AG04449 (cell line): ENCODE measurements around the gene AMER3.

ENCODE experiments used
- CTCF ChIA-PET: fragments of 350-600 bp; formaldehyde crosslinking; extraction: SDS; loops from one replicate; lab custom pipeline; 2021; ENCODE audit warnings: antibody characterized with exemption; lab: Yijun Ruan, JAX
- POLR2A ChIA-PET: fragments of 400-600, 350-600 bp; formaldehyde crosslinking; extraction: SDS; loops from one replicate; lab custom pipeline; 2020; ENCODE audit warnings: antibody characterized with exemption, inconsistent platforms; lab: Yijun Ruan, JAX
- DNase-seq: peaks from one replicate; pipeline ENCODE4 v3.0.0-alpha.2; 2010; ENCODE audit warnings: low read depth, low spot score
- H3K4me3 ChIP-seq: 2 replicates; pipeline ENCODE4 v1.5.1; 2011; ENCODE audit warnings: low read depth, mild to moderate bottlenecking, control low read depth, low read length
- TF ChIP-seq, protein P1 (sequence below): IDR thresholded peaks from one replicate; pipeline ENCODE4 v1.5.1; 2011; ENCODE audit warnings: mild to moderate bottlenecking, moderate library complexity, low read length, control low read depth, inconsistent platforms; ENCODE audit not compliant: insufficient read depth; ENCODE audit errors: missing control alignments

Gene AMER3

DNA sequence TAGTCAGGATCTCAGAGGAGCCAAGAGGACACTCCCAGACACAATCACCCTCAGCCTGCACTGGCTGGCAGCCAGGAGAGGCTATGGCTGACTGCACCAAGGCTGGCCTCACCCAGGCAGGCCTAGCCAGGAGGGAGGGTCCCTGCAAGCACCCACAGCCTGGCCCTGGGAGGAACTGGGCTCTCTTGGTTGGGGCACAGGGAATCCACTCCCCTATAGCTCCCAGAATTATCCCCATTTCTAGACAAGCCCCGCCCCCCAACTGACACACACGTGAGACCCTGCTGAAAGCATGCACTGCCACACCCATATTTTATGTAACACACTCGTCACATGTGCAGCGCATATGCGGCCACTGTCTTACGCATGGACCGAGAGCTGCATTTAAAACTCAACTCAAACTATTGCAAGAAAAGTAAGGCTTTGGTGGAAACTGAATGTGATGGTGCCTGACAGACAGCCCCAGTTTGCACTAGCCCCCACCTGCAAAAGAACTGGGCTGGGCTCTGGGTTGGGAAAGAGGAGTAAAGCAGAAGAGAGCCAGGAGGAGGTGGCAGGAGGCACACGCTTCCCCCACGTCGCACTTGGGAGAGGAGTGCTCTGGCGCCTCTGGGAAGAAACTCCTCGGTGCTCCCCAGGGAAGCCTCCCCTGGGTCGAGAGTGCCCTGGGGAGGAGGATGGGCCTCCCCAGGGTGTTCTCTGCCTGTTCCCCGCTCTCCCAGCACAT is 52.5 kb downstream of the AMER3 start:
- CTCF ChIA-PET: no interaction called here
- TF ChIP-seq, protein P1, sequence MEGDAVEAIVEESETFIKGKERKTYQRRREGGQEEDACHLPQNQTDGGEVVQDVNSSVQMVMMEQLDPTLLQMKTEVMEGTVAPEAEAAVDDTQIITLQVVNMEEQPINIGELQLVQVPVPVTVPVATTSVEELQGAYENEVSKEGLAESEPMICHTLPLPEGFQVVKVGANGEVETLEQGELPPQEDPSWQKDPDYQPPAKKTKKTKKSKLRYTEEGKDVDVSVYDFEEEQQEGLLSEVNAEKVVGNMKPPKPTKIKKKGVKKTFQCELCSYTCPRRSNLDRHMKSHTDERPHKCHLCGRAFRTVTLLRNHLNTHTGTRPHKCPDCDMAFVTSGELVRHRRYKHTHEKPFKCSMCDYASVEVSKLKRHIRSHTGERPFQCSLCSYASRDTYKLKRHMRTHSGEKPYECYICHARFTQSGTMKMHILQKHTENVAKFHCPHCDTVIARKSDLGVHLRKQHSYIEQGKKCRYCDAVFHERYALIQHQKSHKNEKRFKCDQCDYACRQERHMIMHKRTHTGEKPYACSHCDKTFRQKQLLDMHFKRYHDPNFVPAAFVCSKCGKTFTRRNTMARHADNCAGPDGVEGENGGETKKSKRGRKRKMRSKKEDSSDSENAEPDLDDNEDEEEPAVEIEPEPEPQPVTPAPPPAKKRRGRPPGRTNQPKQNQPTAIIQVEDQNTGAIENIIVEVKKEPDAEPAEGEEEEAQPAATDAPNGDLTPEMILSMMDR: no peak
- no peak for DNase-seq
- H3K4me3 ChIP-seq: no peak overlapping the region
- POLR2A ChIA-PET: no interaction called here

DNA sequence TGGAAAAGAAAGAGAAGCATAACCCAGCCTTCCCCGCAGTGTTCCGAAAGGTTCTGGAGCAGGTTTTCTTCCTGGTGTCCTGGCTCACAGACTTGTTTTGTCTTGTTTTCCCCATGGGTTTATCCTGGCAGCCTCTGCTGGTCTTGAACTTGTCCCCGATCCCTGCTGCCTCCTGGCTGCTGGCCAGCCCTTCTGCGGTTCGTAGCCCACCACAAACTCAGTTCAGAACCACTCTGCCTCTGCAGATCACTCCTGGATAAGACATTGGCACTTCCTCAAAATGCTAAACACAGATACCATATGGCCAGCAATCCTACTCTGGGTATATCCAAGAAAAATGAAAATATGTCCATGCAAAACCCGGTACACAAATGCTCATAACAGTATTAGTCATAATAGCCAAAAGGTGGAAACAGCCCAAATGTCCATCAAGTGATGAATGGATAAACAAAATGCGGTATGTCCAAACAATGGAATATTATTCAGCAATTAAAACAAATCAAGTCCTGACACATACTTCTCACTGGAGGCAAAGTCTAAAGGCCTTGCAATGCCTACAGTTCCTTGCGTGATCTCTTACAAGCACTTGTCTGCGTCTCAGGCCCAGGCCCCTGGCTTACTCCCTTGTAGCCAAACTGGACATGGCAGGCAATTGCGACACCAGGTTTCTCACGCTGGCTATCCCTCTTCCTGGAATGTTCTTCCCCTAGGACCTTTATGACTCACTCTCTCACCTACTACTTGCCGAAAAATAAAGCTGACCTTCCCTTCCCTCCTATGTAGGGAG is 53.3 kb downstream of the AMER3 start:
- ChIA-PET POLR2A (no interaction called here), CTCF (interaction anchor here (0.8 kb wide), 1 partner anchor 11 kb away, joined by 4 read pairs; no protein-coding TSS in a partner anchor)
- H3K4me3 ChIP-seq: no peak overlapping the region
- TF ChIP-seq, protein P1: no peak
- no peak for DNase-seq

DNA sequence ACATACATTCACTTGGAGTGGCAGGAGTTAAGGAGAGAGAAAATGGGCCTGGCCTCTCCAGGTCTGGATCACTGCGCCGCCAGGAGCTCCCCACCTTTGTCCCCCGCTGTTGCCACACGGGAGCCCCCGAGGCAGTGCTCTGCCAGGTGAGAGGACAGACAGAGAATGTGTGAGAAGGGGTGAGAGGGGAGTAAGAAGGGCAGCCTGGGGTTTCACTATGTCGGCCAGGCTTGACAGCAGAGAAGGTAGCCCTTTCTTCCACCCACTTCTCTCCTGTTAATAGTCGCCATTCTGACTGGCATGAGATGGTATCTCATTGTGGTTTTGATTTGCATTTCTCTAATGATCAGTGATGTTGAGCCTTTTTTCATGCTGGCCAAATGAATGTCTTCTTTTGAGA is 55.1 kb downstream of the AMER3 start:
- ChIA-PET POLR2A (no interaction called here), CTCF (interaction anchor here (1.1 kb wide), 1 partner anchor 12 kb away, joined by 3 read pairs; no protein-coding TSS in a partner anchor)
- no peak overlapping the region for H3K4me3 ChIP-seq
- DNase-seq: no peak
- TF ChIP-seq, protein P1: no peak

DNA sequence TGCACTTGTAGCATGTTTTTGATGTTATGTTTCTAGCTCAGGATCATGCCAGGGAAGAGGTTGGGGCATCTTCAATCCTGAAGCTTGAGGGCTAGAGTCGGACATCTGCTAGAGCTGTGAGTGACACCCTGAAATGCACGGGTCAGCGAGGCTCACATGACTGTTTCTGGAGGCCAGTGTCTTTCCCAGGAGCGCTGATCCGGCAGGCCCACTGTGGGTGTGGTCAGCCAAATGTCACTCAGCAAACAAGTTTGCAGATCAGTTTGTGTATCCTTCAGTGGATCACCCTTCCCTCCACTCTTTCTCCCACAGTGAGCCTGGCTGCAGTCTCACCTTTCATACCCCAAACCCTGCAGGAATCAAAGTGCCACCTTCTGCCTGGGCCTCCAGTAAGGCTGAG is 58.4 kb downstream of the AMER3 start:
- no peak for DNase-seq
- POLR2A ChIA-PET: no interaction called here
- no peak overlapping the region for H3K4me3 ChIP-seq
- TF ChIP-seq, protein P1: no peak
- CTCF ChIA-PET: no interaction called here

DNA sequence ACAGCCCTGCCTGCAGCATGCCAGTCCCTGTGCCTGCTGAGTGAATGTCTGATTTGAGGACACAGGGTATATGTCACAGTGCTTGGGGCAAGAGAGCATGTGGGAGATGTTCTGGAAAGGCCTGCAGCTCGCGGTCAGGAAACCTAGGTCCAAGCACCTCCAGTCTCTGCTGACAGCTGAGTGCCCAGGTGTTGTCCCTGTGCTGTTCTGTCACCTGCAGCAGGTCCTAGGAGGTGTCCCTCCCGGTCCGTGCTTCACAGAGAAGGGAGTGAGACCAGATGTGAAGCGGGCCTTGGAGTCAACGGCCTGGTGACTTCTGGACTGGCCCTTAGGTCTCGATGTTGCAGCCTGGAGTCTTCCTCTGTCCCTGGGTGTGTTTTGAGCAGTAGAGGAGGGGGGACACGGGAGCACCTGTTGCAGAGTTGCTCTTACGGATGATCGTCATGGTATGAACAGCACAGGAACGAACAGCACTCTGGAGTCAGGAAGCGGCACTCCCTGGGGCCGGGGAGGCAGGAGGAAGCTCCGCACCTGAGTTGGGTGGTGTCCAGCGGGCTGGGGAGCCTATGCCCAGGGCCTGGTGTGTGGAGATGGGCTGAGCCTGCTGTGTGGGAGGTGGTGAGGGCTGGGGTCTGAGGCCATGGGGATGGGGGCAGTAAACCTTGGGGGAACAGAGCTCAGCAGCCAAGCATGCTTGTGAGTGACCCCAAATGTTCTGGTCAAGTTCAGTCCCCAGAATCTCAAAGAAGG is 59.8 kb downstream of the AMER3 start:
- TF ChIP-seq, protein P1: no peak
- CTCF ChIA-PET: interaction anchor here (0.9 to 1.1 kb wide), 2 partner anchors 58 to 106 kb away, joined by 3 read pairs; no protein-coding TSS in a partner anchor
- POLR2A ChIA-PET: no interaction called here
- no peak for DNase-seq
- no peak overlapping the region for H3K4me3 ChIP-seq
